ENCODE measurements around the gene ZNF175.

The ZNF175 gene

GRCh38 chr19:51564791-51565190 is 6.3 kb upstream of the ZNF175 start:
- TF ChIP-seq CTCF (conservative IDR thresholded peaks at IDR 0.05), result no peak
- H3K27ac ChIP-seq, result no peak overlapping the region

GRCh38 chr19:51565583-51565982 is 5.5 kb upstream of the ZNF175 start:
- TF ChIP-seq CTCF (conservative IDR thresholded peaks at IDR 0.05), result no peak
- H3K27ac ChIP-seq, result no peak overlapping the region

GRCh38 chr19:51566489-51567100 is 4.5 kb upstream of the ZNF175 start:
- H3K27ac ChIP-seq, result no peak overlapping the region
- no peak for TF ChIP-seq CTCF (conservative IDR thresholded peaks at IDR 0.05)

- no peak for TF ChIP-seq CTCF (conservative IDR thresholded peaks at IDR 0.05)
- no peak overlapping the region for H3K27ac ChIP-seq
These were observed 3.5 kb upstream of the ZNF175 start for GRCh38 chr19:51567583-51567982.

GRCh38 chr19:51568456-51568855 is 2.6 kb upstream of the ZNF175 start:
- no peak for TF ChIP-seq CTCF (conservative IDR thresholded peaks at IDR 0.05)
- H3K27ac ChIP-seq, result no peak overlapping the region

GRCh38 chr19:51571599-51571998 is 516 bp downstream of the ZNF175 start:
- H3K27ac ChIP-seq, result peak overlapping the region; percentile 55; the same call in 1 of the 2 replicates
- TF ChIP-seq CTCF (conservative IDR thresholded peaks at IDR 0.05), result no peak

GRCh38 chr19:51572410-51572809 is 1.3 kb downstream of the ZNF175 start:
- no peak for TF ChIP-seq CTCF (conservative IDR thresholded peaks at IDR 0.05)
- no peak overlapping the region for H3K27ac ChIP-seq
